ENCODE data around the gene TMA7. TPM values are rescaled to one million over a fixed set of nuclear protein-coding genes. Genes with fewer than 3 reads are reported as not detected.

Gene TMA7
- total and polyA plus RNA-seq, 2 donors (not counting 3 experiments of a cell fraction or from before 2014, with no cell fraction given) = 137 to 306 TPM

- Histone ChIP-seq H3K4me2 (ENCODE audit: insufficient read depth, low read length) (no peak overlapping the region), H3K4me1 (ENCODE audit: control insufficient read depth, extremely low read depth, insufficient read depth, low read length) (peaks cover 10% of the 10 kb centered on the region), H3K36me3 (ENCODE audit: control insufficient read depth in 2 of 2, extremely low read depth in 1 of 2, insufficient read depth in 2 of 2, low read length in 2 of 2) (peaks cover 0 to 9% of the 10 kb centered on the region in 2 experiments), H4K20me1 (replicated peaks; ENCODE audit: control insufficient read depth, extremely low read depth, insufficient read depth, low read length) (no peaks in the 10 kb centered on the region), H3K9me3 (replicated peaks; ENCODE audit: control insufficient read depth, insufficient read depth, low read length) (no peaks in the 10 kb centered on the region), H2AFZ (ENCODE audit: low read depth, low read length) (no peak overlapping the region), H3K9ac (replicated peaks; ENCODE audit: extremely low read depth, insufficient read depth, low read length) (no peak overlapping the region), H3K9me1 (replicated peaks; ENCODE audit: control insufficient read depth, extremely low read depth, insufficient read depth, low read length) (no peaks in the 10 kb centered on the region), H3K27me3 (ENCODE audit: control insufficient read depth in 2 of 2, insufficient read depth in 2 of 2, low read length in 2 of 2) (no peaks in the 10 kb centered on the region), H3K79me2 (ENCODE audit: control insufficient read depth, insufficient read depth, low read length) (peaks cover 14% of the 10 kb centered on the region), H3K4me3 (replicated peaks in 1 of 3; ENCODE audit: insufficient read depth in 1 of 3, low read depth in 1 of 3, low read length in 3 of 3) (no peak overlapping the region), H3K27ac (ENCODE audit: insufficient read depth, low read depth, low read length) (no peak overlapping the region)
- DNase-seq (ENCODE audit: low read depth, low spot score) (no peak), FAIRE-seq (no peak)
- BruUV-seq (replicated peaks) = no TSS peak
- ChIA-PET POLR2A (no interaction called here), CTCF (interaction anchor here (0.9 to 1.5 kb wide), 4 partner anchors 22 to 282 kb away, joined by 3 to 7 read pairs (median 4); partner anchors contain the start of gene SHISA5)
- TF ChIP-seq GATA2 (IDR thresholded peaks at IDR 0.05; ENCODE audit: insufficient read depth, insufficient read length, low read depth, low read length) = no peak
- TF ChIP-seq MYC (IDR thresholded peaks at IDR 0.05; ENCODE audit: low read depth, low read length) = no peak
- no peak for TF ChIP-seq CTCF (IDR thresholded peaks at IDR 0.05; ENCODE audit: extremely low read depth in 1 of 2, insufficient read depth in 1 of 2, low read depth in 1 of 2, low read length in 2 of 2)
- no peak for TF ChIP-seq EZH2 (IDR thresholded peaks at IDR 0.05; ENCODE audit: borderline replicate concordance, low read depth, low read length, severe bottlenecking)
- no peak for TF ChIP-seq POLR2A (IDR thresholded peaks at IDR 0.05; ENCODE audit: low read depth, low read length)
- no peak for TF ChIP-seq POLR2AphosphoS5 (IDR thresholded peaks at IDR 0.05; ENCODE audit: insufficient read depth, low read depth, low read length)
- TF ChIP-seq JUN (IDR thresholded peaks at IDR 0.05; ENCODE audit: borderline replicate concordance, insufficient read depth, insufficient read length, low read depth) = no peak
- TF ChIP-seq FOS (IDR thresholded peaks at IDR 0.05; ENCODE audit: borderline replicate concordance, insufficient read depth, low read length) = no peak
- TF ChIP-seq MAX (IDR thresholded peaks at IDR 0.05; ENCODE audit: insufficient read depth, insufficient read length) = no peak
- dilution Hi-C loops (cut with MboI; ENCODE audit: extremely low pct_ligation_motif_present, low sequenced_read_pairs) = no loop called here
- intact Hi-C loops (cut with micrococcal nuclease) = no loop called here
Observed at GRCh38 chr3:48476426-48477053, 36.5 kb downstream of the TMA7 start.

Data from endothelial cell of umbilical vein (primary cell).